ENCODE data around the gene NINL.

Gene NINL

GRCh38 chr20:25525295-25525694 lies 60.0 kb downstream of the NINL start:
- no peak for TF ChIP-seq CTCF (IDR thresholded peaks at IDR 0.05; ENCODE audit: low read depth, low read length)
- no peak for DNase-seq (ENCODE audit: extremely low read depth, low read depth)

- no peak for DNase-seq (ENCODE audit: extremely low read depth, low read depth)
- TF ChIP-seq CTCF (IDR thresholded peaks at IDR 0.05; ENCODE audit: low read depth, low read length): no peak
Measured at GRCh38 chr20:25521382-25521781, 63.9 kb downstream of the NINL start.

- no peak for DNase-seq (ENCODE audit: extremely low read depth, low read depth)
- TF ChIP-seq CTCF (IDR thresholded peaks at IDR 0.05; ENCODE audit: low read depth, low read length): no peak
Measured at GRCh38 chr20:25517124-25517523, 68.2 kb downstream of the NINL start.

- no peak for TF ChIP-seq CTCF (IDR thresholded peaks at IDR 0.05; ENCODE audit: low read depth, low read length)
- DNase-seq (ENCODE audit: extremely low read depth, low read depth): no peak
Measured at GRCh38 chr20:25514747-25515340, 70.5 kb downstream of the NINL start.

- DNase-seq (ENCODE audit: extremely low read depth, low read depth): no peak
- no peak for TF ChIP-seq CTCF (IDR thresholded peaks at IDR 0.05; ENCODE audit: low read depth, low read length)
Measured at GRCh38 chr20:25514195-25514594, 71.1 kb downstream of the NINL start.

- no peak for TF ChIP-seq CTCF (IDR thresholded peaks at IDR 0.05; ENCODE audit: low read depth, low read length)
- DNase-seq (ENCODE audit: extremely low read depth, low read depth): no peak
Measured at GRCh38 chr20:25512709-25513108, 72.6 kb downstream of the NINL start.

GRCh38 chr20:25511183-25511582 lies 74.1 kb downstream of the NINL start:
- no peak for TF ChIP-seq CTCF (IDR thresholded peaks at IDR 0.05; ENCODE audit: low read depth, low read length)
- DNase-seq (ENCODE audit: extremely low read depth, low read depth): no peak
